Chondrocyte (in vitro differentiated cells): ENCODE data around the gene POU2F1. TPM values are rescaled to one million over a fixed set of nuclear protein-coding genes. Genes with fewer than 3 reads are reported as not detected.

Source experiments
- DNase-seq: peaks from one replicate; pipeline ENCODE4 v3.0.0; 2021; ENCODE audit warnings: mixed read lengths, low spot score
- H3K27ac Mint-ChIP-seq: one replicate; pipeline ENCODE4 v1.8.0; 2021; ENCODE audit warnings: mild to moderate bottlenecking, moderate library complexity, mixed read lengths; ENCODE audit not compliant: unreplicated experiment
- H3K27me3 Mint-ChIP-seq: 2 replicates; pipeline ENCODE4 v1.8.0; 2021; ENCODE audit warnings: low read depth, mixed read lengths
- H3K36me3 Mint-ChIP-seq: 2 replicates; pipeline ENCODE4 v1.8.0; 2021; ENCODE audit warnings: low read depth, mixed read lengths
- H3K4me1 Mint-ChIP-seq: 2 replicates; pipeline ENCODE4 v1.8.0; 2021; ENCODE audit warnings: low read depth, mild to moderate bottlenecking, mixed read lengths
- H3K4me3 Mint-ChIP-seq: one replicate; pipeline ENCODE4 v1.8.0; 2021; ENCODE audit warnings: mild to moderate bottlenecking, moderate library complexity, mixed read lengths; ENCODE audit not compliant: unreplicated experiment
- H3K9me3 Mint-ChIP-seq: 2 replicates; pipeline ENCODE4 v1.8.0; 2021; ENCODE audit warnings: low read depth, mixed read lengths
- total RNA-seq: library from RNA; stranded (reverse); gene quantifications from 3 replicates; pipeline ENCODE4 v1.2.1, GENCODE V29; 2021
- TF ChIP-seq, protein P1 (sequence below): fragments of 200-600 bp; sonication (generic); IDR thresholded peaks from 2 replicates; pipeline ENCODE4 v1.5.0; 2021; ENCODE audit warnings: antibody characterized with exemption, mild to moderate bottlenecking, moderate library complexity

The POU2F1 gene
- total RNA-seq, 1 donor from 2014 or later, result 13.2 TPM

DNA sequence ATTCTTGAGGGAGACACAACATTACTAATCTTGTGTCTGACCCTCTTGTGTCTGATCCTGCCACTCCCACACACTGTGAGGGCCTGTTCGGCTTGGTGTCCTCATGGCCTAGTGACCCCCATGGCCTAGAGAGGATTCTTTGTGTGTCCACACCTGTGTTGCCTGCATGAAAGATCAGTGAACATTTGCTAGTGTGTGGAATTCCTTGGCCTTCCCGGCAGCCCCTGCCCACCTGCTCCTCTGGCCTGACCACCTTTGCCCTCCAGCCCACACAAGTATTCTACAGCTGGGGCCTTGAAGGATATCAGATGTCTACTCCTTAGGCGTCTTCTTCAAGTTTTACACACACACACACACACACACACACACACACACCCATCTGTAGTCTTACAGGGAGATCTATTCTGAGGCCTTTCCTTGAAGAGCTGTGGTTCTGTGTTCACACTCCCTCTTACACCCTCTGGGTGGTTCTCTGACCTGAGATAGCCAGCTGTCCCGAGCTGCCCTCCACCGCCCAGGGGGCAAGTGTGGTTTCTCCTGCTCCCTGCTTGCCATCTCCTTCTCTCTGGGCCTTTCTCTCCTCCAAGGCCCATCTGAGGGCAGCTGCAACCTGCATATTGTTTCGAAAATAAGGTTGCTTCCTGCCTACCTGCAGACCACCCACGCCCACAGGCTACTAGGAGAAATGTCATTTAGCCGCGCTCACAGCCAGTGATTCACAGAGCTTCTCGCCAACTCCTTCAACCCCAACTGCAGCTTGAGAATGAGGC, 252.3 kb downstream of the POU2F1 start:
- Mint-ChIP-seq H3K4me1 (no peaks in the 10 kb centered on the region), H3K9me3 (peaks cover 5% of the 10 kb centered on the region), H3K27me3 (peaks cover 18% of the 10 kb centered on the region), H3K36me3 (no peaks in the 10 kb centered on the region), H3K4me3 (no peak overlapping the region), H3K27ac (no peak overlapping the region)
- TF ChIP-seq, protein P1, sequence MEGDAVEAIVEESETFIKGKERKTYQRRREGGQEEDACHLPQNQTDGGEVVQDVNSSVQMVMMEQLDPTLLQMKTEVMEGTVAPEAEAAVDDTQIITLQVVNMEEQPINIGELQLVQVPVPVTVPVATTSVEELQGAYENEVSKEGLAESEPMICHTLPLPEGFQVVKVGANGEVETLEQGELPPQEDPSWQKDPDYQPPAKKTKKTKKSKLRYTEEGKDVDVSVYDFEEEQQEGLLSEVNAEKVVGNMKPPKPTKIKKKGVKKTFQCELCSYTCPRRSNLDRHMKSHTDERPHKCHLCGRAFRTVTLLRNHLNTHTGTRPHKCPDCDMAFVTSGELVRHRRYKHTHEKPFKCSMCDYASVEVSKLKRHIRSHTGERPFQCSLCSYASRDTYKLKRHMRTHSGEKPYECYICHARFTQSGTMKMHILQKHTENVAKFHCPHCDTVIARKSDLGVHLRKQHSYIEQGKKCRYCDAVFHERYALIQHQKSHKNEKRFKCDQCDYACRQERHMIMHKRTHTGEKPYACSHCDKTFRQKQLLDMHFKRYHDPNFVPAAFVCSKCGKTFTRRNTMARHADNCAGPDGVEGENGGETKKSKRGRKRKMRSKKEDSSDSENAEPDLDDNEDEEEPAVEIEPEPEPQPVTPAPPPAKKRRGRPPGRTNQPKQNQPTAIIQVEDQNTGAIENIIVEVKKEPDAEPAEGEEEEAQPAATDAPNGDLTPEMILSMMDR, result no peak
- no peak for DNase-seq

DNA sequence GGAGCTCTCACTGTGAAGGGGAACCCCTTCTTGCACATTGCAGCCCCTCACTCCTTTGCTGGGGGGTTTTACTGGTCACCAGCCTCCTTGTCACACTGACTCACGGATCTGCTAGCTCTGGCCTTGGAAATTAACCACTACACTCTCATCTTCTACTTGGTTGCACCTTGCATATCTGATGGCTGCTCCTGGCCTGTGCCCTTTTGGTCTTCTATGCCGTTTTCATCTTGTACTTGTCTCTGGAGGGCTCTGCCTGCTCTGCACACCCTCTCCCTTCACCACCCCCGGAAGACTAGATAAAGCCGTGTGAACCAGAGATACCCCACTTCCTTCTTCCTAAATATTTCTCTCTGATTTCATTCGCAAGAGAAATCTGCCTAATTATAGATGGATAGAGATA, 253.1 kb downstream of the POU2F1 start:
- H3K27me3 Mint-ChIP-seq, result peaks cover 23% of the 10 kb centered on the region
- no peaks in the 10 kb centered on the region for H3K4me1 Mint-ChIP-seq
- DNase-seq, result no peak
- no peaks in the 10 kb centered on the region for H3K36me3 Mint-ChIP-seq
- H3K27ac Mint-ChIP-seq, result no peak overlapping the region
- H3K4me3 Mint-ChIP-seq, result no peak overlapping the region
- peaks cover 5% of the 10 kb centered on the region for H3K9me3 Mint-ChIP-seq
- TF ChIP-seq, protein P1, result no peak

DNA sequence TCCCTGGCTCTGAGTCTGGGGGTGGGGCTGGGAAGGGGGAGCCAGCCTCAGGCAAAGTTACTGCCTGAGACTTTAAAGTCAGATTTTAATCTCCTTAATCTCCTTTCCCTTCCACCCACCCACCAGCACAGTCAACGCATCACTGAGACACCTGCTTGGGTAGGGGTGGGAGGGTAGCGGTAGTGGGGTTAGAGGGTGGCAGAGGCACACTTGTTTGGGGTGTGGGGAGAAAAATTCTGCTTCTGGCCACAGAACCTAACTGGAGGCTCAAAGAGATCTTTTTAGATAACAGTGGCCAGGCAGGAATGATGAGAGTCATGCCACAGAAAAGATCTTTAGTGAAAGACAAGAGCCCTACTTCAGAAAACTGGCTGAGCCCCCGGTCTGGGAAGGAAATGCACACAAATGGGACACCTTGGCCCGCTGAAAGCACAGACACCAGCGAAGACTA, 253.5 kb downstream of the POU2F1 start:
- peaks cover 5% of the 10 kb centered on the region for H3K9me3 Mint-ChIP-seq
- peaks cover 25% of the 10 kb centered on the region for H3K27me3 Mint-ChIP-seq
- H3K4me3 Mint-ChIP-seq, result no peak overlapping the region
- H3K27ac Mint-ChIP-seq, result no peak overlapping the region
- DNase-seq, result no peak
- TF ChIP-seq, protein P1, result no peak
- H3K4me1 Mint-ChIP-seq, result no peaks in the 10 kb centered on the region
- no peaks in the 10 kb centered on the region for H3K36me3 Mint-ChIP-seq

DNA sequence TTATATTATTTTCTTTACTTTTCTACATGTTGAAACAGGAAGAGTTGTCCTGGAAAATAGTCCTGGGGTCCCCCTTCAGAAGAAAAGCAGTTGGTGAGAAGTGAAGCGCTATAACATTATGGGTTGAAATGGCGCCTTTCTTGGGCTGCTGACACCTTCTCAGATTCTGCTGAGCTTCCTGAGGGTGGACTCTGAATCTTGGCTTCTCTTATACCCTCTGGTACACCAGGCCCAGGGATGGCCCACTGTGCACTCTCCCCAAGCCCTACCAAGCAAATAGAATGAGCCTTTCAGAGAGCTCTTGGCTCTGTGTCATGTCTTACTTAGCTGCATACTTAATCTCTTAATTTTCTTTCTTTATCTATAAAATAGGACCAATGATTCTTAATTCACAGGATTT, 255.4 kb downstream of the POU2F1 start:
- H3K4me1 Mint-ChIP-seq, result no peaks in the 10 kb centered on the region
- no peak overlapping the region for H3K4me3 Mint-ChIP-seq
- TF ChIP-seq, protein P1, result no peak
- no peak for DNase-seq
- H3K27ac Mint-ChIP-seq, result no peak overlapping the region
- peaks cover 32% of the 10 kb centered on the region for H3K27me3 Mint-ChIP-seq
- peaks cover 5% of the 10 kb centered on the region for H3K9me3 Mint-ChIP-seq
- H3K36me3 Mint-ChIP-seq, result no peaks in the 10 kb centered on the region

Other genes with a start within 250 kb of the POU2F1 start
- 1.3 to 2.7 TPM (median 1.5 TPM) in 3 replicates for gene ILDR2, start 245.3 kb upstream of the POU2F1 start, total RNA-seq
- gene MAEL, start 231.6 kb upstream of the POU2F1 start, total RNA-seq, result 0.56 TPM in 1 of 3 replicates, not detected in the others
- 0.99 TPM in 1 of 3 replicates, not detected in the others for gene GPA33, start 130.5 kb upstream of the POU2F1 start, total RNA-seq
- gene STYXL2, start 126.8 kb upstream of the POU2F1 start, total RNA-seq, result 10.5 to 13.2 TPM (median 10.5 TPM) in 3 replicates